ENCODE results near the gene GPX2. TPM values are rescaled to one million over a fixed set of nuclear protein-coding genes. Genes with fewer than 3 reads are reported as not detected.
A peak's percentile ranks its signal among the peaks of the same experiment; 100 is the strongest.

The GPX2 gene
- total RNA-seq, 6 donors from 2014 or later: 0.91 to 9.5 (median 2.2) TPM

DNA sequence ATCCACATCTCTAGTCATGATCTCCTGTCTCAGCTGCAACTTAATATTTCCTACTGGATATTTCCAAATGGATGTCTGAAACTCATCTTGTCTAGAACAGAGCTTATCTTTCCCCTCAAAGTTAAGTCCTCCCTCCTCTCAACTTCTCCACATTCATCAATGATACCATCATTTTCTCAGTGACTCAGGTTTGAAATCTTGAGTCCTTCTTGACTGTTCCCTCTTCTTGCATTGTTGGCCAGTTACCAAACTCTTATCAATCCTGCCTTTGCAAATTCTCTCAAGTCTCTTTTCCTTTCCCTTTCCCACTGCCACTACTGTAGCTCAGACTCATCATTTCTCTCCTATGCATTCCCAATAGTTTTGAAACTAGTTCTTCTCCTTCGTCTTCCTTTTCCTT lies 42.6 kb downstream of the GPX2 start:
- DNase-seq: no peak
- 64 to 68% methylated on average over 1 of the region's 1 CpG for whole genome bisulfite sequencing, 2 donors
- ATAC-seq (ENCODE audit: low FRiP score in 2 of 2): no peak
- no peak overlapping the region for H3K27ac ChIP-seq
- H3K27me3 ChIP-seq: no peaks in the 10 kb centered on the region
- no peaks in the 10 kb centered on the region for H3K4me1 ChIP-seq
- TF ChIP-seq POLR2A (IDR thresholded peaks at IDR 0.05): no peak
- TF ChIP-seq, protein P1, sequence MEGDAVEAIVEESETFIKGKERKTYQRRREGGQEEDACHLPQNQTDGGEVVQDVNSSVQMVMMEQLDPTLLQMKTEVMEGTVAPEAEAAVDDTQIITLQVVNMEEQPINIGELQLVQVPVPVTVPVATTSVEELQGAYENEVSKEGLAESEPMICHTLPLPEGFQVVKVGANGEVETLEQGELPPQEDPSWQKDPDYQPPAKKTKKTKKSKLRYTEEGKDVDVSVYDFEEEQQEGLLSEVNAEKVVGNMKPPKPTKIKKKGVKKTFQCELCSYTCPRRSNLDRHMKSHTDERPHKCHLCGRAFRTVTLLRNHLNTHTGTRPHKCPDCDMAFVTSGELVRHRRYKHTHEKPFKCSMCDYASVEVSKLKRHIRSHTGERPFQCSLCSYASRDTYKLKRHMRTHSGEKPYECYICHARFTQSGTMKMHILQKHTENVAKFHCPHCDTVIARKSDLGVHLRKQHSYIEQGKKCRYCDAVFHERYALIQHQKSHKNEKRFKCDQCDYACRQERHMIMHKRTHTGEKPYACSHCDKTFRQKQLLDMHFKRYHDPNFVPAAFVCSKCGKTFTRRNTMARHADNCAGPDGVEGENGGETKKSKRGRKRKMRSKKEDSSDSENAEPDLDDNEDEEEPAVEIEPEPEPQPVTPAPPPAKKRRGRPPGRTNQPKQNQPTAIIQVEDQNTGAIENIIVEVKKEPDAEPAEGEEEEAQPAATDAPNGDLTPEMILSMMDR (IDR thresholded peaks at IDR 0.05): no peak
- no peak for TF ChIP-seq EP300 (IDR thresholded peaks at IDR 0.05)
- no peak for TF ChIP-seq POLR2AphosphoS5 (IDR thresholded peaks at IDR 0.05)
- H3K9me3 ChIP-seq: no peaks in the 10 kb centered on the region
- H3K36me3 ChIP-seq: no peaks in the 10 kb centered on the region
- H3K4me3 ChIP-seq: no peak overlapping the region

DNA sequence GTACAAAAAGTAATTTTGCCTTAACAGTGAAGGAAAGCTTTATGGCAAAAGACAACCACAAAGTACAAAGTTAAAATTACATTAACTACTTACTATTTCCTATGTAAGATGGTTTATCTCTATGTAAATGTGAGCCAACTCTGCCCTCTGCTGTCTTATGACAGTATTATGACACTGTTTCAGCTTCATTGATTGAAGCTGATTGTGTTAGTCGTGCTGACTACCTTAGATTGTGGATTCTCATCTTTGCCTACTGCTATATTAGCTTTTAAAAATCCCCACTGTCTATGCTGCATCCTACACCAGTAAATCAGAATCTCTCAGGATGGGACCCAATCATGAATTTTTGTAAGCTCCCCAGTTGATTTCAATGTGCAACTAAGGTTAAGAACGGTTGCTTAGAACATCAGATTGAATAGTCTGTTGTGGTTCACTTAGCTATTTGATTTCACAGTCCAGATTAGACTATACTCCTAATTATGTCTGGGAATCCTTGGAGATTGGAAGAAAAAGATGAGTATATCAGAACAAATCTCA lies 50.6 kb downstream of the GPX2 start:
- ATAC-seq (ENCODE audit: low FRiP score in 2 of 2): peak; percentile 63 to 75
- DNase-seq: no peak

DNA sequence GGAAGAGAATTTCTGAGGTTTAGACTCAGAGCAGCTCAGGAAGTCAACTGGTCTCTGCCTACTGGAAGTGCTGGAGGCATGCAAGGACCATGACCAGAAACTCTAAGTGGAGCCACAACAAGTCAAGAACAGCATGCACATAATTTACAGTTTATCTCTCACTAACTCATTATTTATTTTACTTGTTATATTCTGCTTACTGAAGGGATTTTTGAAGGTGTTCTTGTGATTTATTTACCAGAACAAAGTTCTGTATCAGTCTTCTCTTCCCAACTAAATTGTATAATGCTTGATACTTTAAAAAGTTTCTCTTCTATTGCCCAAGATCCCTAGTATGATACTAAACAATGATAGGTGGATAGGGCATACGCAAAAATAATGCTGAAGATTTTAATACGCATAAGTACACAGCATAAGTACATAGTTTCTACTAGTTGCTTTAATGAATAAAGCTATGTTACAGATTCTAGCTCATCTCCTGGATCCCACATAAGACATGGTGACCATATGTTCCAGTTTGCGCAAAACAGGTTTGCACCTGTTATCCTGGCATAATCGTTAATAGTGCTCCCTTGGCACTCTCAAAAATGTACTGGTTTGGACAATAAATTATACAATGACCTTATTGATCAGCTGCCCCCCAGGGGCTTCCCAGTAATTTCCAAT lies 51.2 kb downstream of the GPX2 start:
- Histone ChIP-seq H3K27ac (no peak overlapping the region), H3K4me1 (no peaks in the 10 kb centered on the region), H3K4me3 (no peak overlapping the region), H3K9me3 (no peaks in the 10 kb centered on the region), H3K27me3 (no peaks in the 10 kb centered on the region), H3K36me3 (no peaks in the 10 kb centered on the region)
- TF ChIP-seq, protein P1 (IDR thresholded peaks at IDR 0.05): no peak
- TF ChIP-seq POLR2A (IDR thresholded peaks at IDR 0.05) (no peak), EP300 (IDR thresholded peaks at IDR 0.05) (no peak), POLR2AphosphoS5 (IDR thresholded peaks at IDR 0.05) (no peak)
- DNase-seq: no peak
- no peak for ATAC-seq (ENCODE audit: low FRiP score in 2 of 2)
- WGBS, 2 donors: 86 to 92% methylated on average over 4 of the region's 4 CpGs

More for the DNA sequence above, 50.6 kb downstream of the GPX2 start:
- H3K4me1 ChIP-seq: no peaks in the 10 kb centered on the region
- no peaks in the 10 kb centered on the region for H3K27me3 ChIP-seq
- 47 to 55% methylated on average over 2 of the region's 2 CpGs for WGBS, 2 donors
- TF ChIP-seq POLR2A (IDR thresholded peaks at IDR 0.05): no peak
- TF ChIP-seq, protein P1 (IDR thresholded peaks at IDR 0.05): peak; percentile 36 to 75 (median 57)
- no peaks in the 10 kb centered on the region for H3K36me3 ChIP-seq
- H3K9me3 ChIP-seq: no peaks in the 10 kb centered on the region
- no peak overlapping the region for H3K4me3 ChIP-seq
- no peak overlapping the region for H3K27ac ChIP-seq

DNA sequence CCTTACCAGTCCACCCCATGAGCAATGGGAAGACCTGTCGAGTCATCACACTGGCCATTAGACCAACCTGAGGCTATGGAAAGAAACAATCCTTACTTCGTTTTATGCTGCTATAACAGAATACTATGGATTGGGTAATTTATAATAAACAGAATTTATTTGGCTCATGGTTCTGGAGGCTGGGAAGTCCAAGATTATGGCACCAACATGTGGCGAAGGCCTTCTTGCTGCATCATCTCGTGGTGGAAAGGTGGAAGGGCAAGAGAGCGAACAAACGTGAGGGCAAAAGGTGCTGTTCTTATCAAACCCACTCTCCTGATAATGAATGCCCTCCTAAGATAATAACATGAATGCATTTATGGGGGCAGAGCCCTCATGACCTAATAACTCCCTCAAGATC lies 53.2 kb downstream of the GPX2 start:
- H3K27me3 ChIP-seq: no peaks in the 10 kb centered on the region
- TF ChIP-seq EP300 (IDR thresholded peaks at IDR 0.05): no peak
- TF ChIP-seq POLR2A (IDR thresholded peaks at IDR 0.05): no peak
- no peak for TF ChIP-seq POLR2AphosphoS5 (IDR thresholded peaks at IDR 0.05)
- TF ChIP-seq, protein P1 (IDR thresholded peaks at IDR 0.05): no peak
- no peak for DNase-seq
- H3K4me1 ChIP-seq: no peaks in the 10 kb centered on the region
- WGBS, 2 donors: 87 to 92% methylated on average over 6 of the region's 6 CpGs
- no peak overlapping the region for H3K27ac ChIP-seq
- H3K4me3 ChIP-seq: no peak overlapping the region
- H3K36me3 ChIP-seq: no peaks in the 10 kb centered on the region
- ATAC-seq (ENCODE audit: low FRiP score in 2 of 2): no peak
- no peaks in the 10 kb centered on the region for H3K9me3 ChIP-seq

Small RNA genes lying within 50 kb of the gene (small RNA-seq; reads per million reads assigned to genes)
- gene RPPH1-2P: 0 reads per million in 4 donors

Other genes starting within 250 kb of the GPX2 start
- gene PLEKHG3, start 238.3 kb downstream of the GPX2 start, total RNA-seq: 10 to 100 TPM; 12.8 to 49.2 (median 34.8) TPM
- 1 to 10 TPM; 2.1 to 3.3 (median 2.7) TPM for gene SPTB, start 62.8 kb downstream of the GPX2 start, total RNA-seq
- gene CHURC1, start 28.3 kb downstream of the GPX2 start, total RNA-seq: 10 to 100 TPM; 18.3 to 99.6 (median 49.2) TPM
- gene RAB15, start 29.6 kb upstream of the GPX2 start, total RNA-seq: 10 to 100 TPM; 16.8 to 39.8 (median 22.8) TPM
- 10 to 100 TPM in 5 of 6 donors, 1 to 10 TPM in 1; 9.5 to 30.1 (median 16.0) TPM for gene FNTB, start 44.1 kb upstream of the GPX2 start, total RNA-seq
- 100 to 1,000 TPM in 2 of 6 donors, 10 to 100 TPM in 4; 53.7 to 146 (median 68.2) TPM for gene MAX, start 159.8 kb upstream of the GPX2 start, total RNA-seq

All from upper lobe of left lung (tissue), 6 donors.